Neural progenitor cell (in vitro differentiated cells): Measurements from ENCODE around the gene IGF2BP1. TPM values are rescaled to one million over a fixed set of nuclear protein-coding genes. Genes with fewer than 3 reads are reported as not detected.

Experiments
- DNase-seq: peaks from one replicate; pipeline ENCODE4 v3.0.0-alpha.2; 2016; ENCODE audit warnings: low spot score
- H2AFZ ChIP-seq: fragments of 200-600 bp; sonication (generic); replicated peaks from 2 replicates; pipeline ENCODE4 v1.6.1; 2016; ENCODE audit warnings: antibody characterized with exemption
- H3F3A ChIP-seq: fragments of 200-600 bp; sonication (generic); 2 replicates; pipeline ENCODE4 v1.6.1; 2016; ENCODE audit warnings: antibody characterized with exemption, low read depth
- H3K27ac ChIP-seq: fragments of 200-600 bp; sonication (generic); 2 replicates; pipeline ENCODE4 v1.5.1; 2016; ENCODE audit warnings: mild to moderate bottlenecking
- H3K27me3 ChIP-seq: fragments of 200-600 bp; sonication (generic); 2 replicates; pipeline ENCODE4 v1.6.1; 2016; ENCODE audit warnings: mild to moderate bottlenecking, moderate library complexity
- H3K36me3 ChIP-seq: fragments of 200-600 bp; sonication (generic); 2 replicates; pipeline ENCODE4 v1.5.1; 2016
- H3K4me1 ChIP-seq: fragments of 200-600 bp; sonication (generic); 2 replicates; pipeline ENCODE4 v1.6.1; 2016; ENCODE audit warnings: mixed run types
- H3K4me2 ChIP-seq: fragments of 200-600 bp; sonication (generic); 2 replicates; pipeline ENCODE4 v1.6.1; 2016
- H3K4me3 ChIP-seq: fragments of 200-600 bp; sonication (generic); 2 replicates; pipeline ENCODE4 v1.5.1; 2016
- H3K79me2 ChIP-seq: fragments of 200-600 bp; sonication (generic); 2 replicates; pipeline ENCODE4 v1.6.1; 2016; ENCODE audit warnings: low read depth
- H3K9ac ChIP-seq: fragments of 200-600 bp; sonication (generic); 2 replicates; pipeline ENCODE4 v1.6.1; 2016
- H3K9me3 ChIP-seq: fragments of 200-600 bp; sonication (generic); 2 replicates; pipeline ENCODE4 v1.5.1; 2016; ENCODE audit warnings: low read depth
- H4K20me1 ChIP-seq: fragments of 200-600 bp; sonication (generic); 2 replicates; pipeline ENCODE4 v1.6.1; 2016; ENCODE audit warnings: low read depth
- H3K27ac Mint-ChIP-seq: 3 replicates; pipeline ENCODE4 v1.8.0; 2021; ENCODE audit warnings: mixed read lengths
- H3K27me3 Mint-ChIP-seq: 2 replicates; pipeline ENCODE4 v1.8.0; 2022; ENCODE audit warnings: low read depth, mild to moderate bottlenecking, inconsistent platforms, moderate library complexity, mixed read lengths; ENCODE audit not compliant: insufficient read depth
- H3K36me3 Mint-ChIP-seq: 3 replicates; pipeline ENCODE4 v1.8.0; 2021; ENCODE audit warnings: mixed read lengths
- H3K4me1 Mint-ChIP-seq: 3 replicates; pipeline ENCODE4 v1.8.0; 2021; ENCODE audit warnings: mixed read lengths
- H3K4me3 Mint-ChIP-seq: 3 replicates; pipeline ENCODE4 v1.8.0; 2021; ENCODE audit warnings: mild to moderate bottlenecking, moderate library complexity, mixed read lengths
- H3K9me3 Mint-ChIP-seq: 3 replicates; pipeline ENCODE4 v1.8.0; 2020; ENCODE audit warnings: mixed read lengths
- CTCF ChIP-seq: fragments of 200-600 bp; sonication (generic); IDR thresholded peaks from 2 replicates; pipeline ENCODE4 v1.5.1; 2017; ENCODE audit warnings: antibody characterized with exemption, mild to moderate bottlenecking
- EZH2 ChIP-seq: fragments of 200-600 bp; sonication (generic); IDR thresholded peaks from 2 replicates; pipeline ENCODE4 v1.6.1; 2017; ENCODE audit warnings: antibody characterized with exemption, mild to moderate bottlenecking, moderate library complexity
- EZH2phosphoT487 ChIP-seq: fragments of 200-600 bp; sonication (generic); IDR thresholded peaks from 2 replicates; pipeline ENCODE4 v1.6.1; 2017; ENCODE audit warnings: antibody characterized with exemption
- total RNA-seq: library from RNA; depleted of rRNA; stranded (reverse); fragments of >200 nt; gene quantifications from 2 replicates; pipeline ENCODE4 v1.2.3, GENCODE V29; 2015; ENCODE audit warnings: low replicate concordance

The IGF2BP1 gene
- total RNA-seq, 1 donor from 2014 or later = 129 TPM

GRCh38 chr17:49001671-49002070 is 4.5 kb downstream of the IGF2BP1 start:
- Histone ChIP-seq H2AFZ (no peak overlapping the region), H3K27me3 (no peaks in the 10 kb centered on the region), H3K4me3 (peak overlapping the region; percentile 97), H3K79me2 (peaks cover 97% of the 10 kb centered on the region), H3K36me3 (no peaks in the 10 kb centered on the region), H3F3A (peaks cover 43% of the 10 kb centered on the region), H3K4me1 (peaks cover 43% of the 10 kb centered on the region), H3K27ac (peak overlapping the region; percentile 26), H3K4me2 (peak overlapping the region; percentile 89), H3K9me3 (no peaks in the 10 kb centered on the region), H4K20me1 (peaks cover 83% of the 10 kb centered on the region), H3K9ac (peak overlapping the region; percentile 45)
- H3K27ac Mint-ChIP-seq = peak overlapping the region; percentile 26
- TF ChIP-seq EZH2 (no peak), EZH2phosphoT487 (no peak), CTCF (no peak)
- H3K4me1 Mint-ChIP-seq = peaks cover 50% of the 10 kb centered on the region
- peaks cover 4% of the 10 kb centered on the region for H3K9me3 Mint-ChIP-seq
- DNase-seq = no peak
- H3K27me3 Mint-ChIP-seq = peaks cover 14% of the 10 kb centered on the region
- H3K36me3 Mint-ChIP-seq = peaks cover 34% of the 10 kb centered on the region
- H3K4me3 Mint-ChIP-seq = peak overlapping the region; percentile 100

- peak overlapping the region; percentile 45 for H3K9ac ChIP-seq
- H3K36me3 Mint-ChIP-seq = peaks cover 34% of the 10 kb centered on the region
- no peaks in the 10 kb centered on the region for H3K27me3 ChIP-seq
- H2AFZ ChIP-seq = no peak overlapping the region
- H3K4me1 ChIP-seq = peaks cover 47% of the 10 kb centered on the region
- H3K27me3 Mint-ChIP-seq = peaks cover 14% of the 10 kb centered on the region
- H3K79me2 ChIP-seq = peaks cover 100% of the 10 kb centered on the region
- H3K4me2 ChIP-seq = peak overlapping the region; percentile 89
- peaks cover 56% of the 10 kb centered on the region for H3K4me1 Mint-ChIP-seq
- H3K27ac ChIP-seq = peak overlapping the region; percentile 26
- no peak for TF ChIP-seq CTCF
- no peak for TF ChIP-seq EZH2phosphoT487
- TF ChIP-seq EZH2 = no peak
- H3K36me3 ChIP-seq = no peaks in the 10 kb centered on the region
- H3K27ac Mint-ChIP-seq = peak overlapping the region; percentile 43
- H3K4me3 ChIP-seq = peak overlapping the region; percentile 97
- H4K20me1 ChIP-seq = peaks cover 89% of the 10 kb centered on the region
- H3K9me3 ChIP-seq = no peaks in the 10 kb centered on the region
- peaks cover 42% of the 10 kb centered on the region for H3F3A ChIP-seq
- H3K4me3 Mint-ChIP-seq = peak overlapping the region; percentile 85
- no peak for DNase-seq
- peaks cover 4% of the 10 kb centered on the region for H3K9me3 Mint-ChIP-seq
Measured at GRCh38 chr17:49002331-49002730, 5.1 kb downstream of the IGF2BP1 start.

- peaks cover 89% of the 10 kb centered on the region for H4K20me1 ChIP-seq
- peak overlapping the region; percentile 26 for H3K27ac ChIP-seq
- peaks cover 36% of the 10 kb centered on the region for H3K36me3 Mint-ChIP-seq
- peaks cover 59% of the 10 kb centered on the region for H3K4me1 Mint-ChIP-seq
- no peak for DNase-seq
- peaks cover 100% of the 10 kb centered on the region for H3K79me2 ChIP-seq
- H3K27me3 ChIP-seq = no peaks in the 10 kb centered on the region
- H3K4me2 ChIP-seq = peak overlapping the region; percentile 89
- H2AFZ ChIP-seq = no peak overlapping the region
- H3K9me3 Mint-ChIP-seq = peaks cover 4% of the 10 kb centered on the region
- peak overlapping the region; percentile 85 for H3K4me3 Mint-ChIP-seq
- TF ChIP-seq CTCF = no peak
- TF ChIP-seq EZH2phosphoT487 = no peak
- no peak for TF ChIP-seq EZH2
- no peak overlapping the region for H3K27ac Mint-ChIP-seq
- H3K4me3 ChIP-seq = peak overlapping the region; percentile 97
- no peaks in the 10 kb centered on the region for H3K9me3 ChIP-seq
- H3K27me3 Mint-ChIP-seq = peaks cover 10% of the 10 kb centered on the region
- peak overlapping the region; percentile 45 for H3K9ac ChIP-seq
- H3F3A ChIP-seq = peaks cover 41% of the 10 kb centered on the region
- no peaks in the 10 kb centered on the region for H3K36me3 ChIP-seq
- H3K4me1 ChIP-seq = peaks cover 47% of the 10 kb centered on the region
Measured at GRCh38 chr17:49002766-49003165, 5.6 kb downstream of the IGF2BP1 start.
